IPS-20b (cell line): ENCODE results near the gene DDX43.
"Not testable (repeated sequence)": the region's sequence is repeated elsewhere in the genome, so short reads cannot be mapped to it uniquely, and the experiment has no call there.

Experiments used
- H3K27ac ChIP-seq: one replicate; pipeline ENCODE4 v1.5.1; 2013; ENCODE audit warnings: low read length
- H3K27me3 ChIP-seq: 2 replicates; pipeline ENCODE4 v1.6.1; 2013; ENCODE audit warnings: mild to moderate bottlenecking, low read length, inconsistent platforms; ENCODE audit not compliant: insufficient read depth
- H3K36me3 ChIP-seq: 2 replicates; pipeline ENCODE4 v1.6.1; 2013; ENCODE audit warnings: low read depth, mild to moderate bottlenecking, inconsistent platforms, low read length, moderate library complexity; ENCODE audit not compliant: insufficient read depth
- H3K4me1 ChIP-seq: 2 replicates; pipeline ENCODE4 v1.6.1; 2013; ENCODE audit warnings: mild to moderate bottlenecking, control low read depth, inconsistent platforms, low read length, moderate library complexity; ENCODE audit not compliant: insufficient read depth
- H3K4me3 ChIP-seq: 2 replicates; pipeline ENCODE4 v1.5.1; 2013; ENCODE audit warnings: mild to moderate bottlenecking, low read length, inconsistent platforms
- H3K9ac ChIP-seq: 2 replicates; pipeline ENCODE4 v1.6.1; 2013; ENCODE audit warnings: low read depth, mild to moderate bottlenecking, inconsistent platforms, low read length, moderate library complexity
- H3K9me3 ChIP-seq: 2 replicates; pipeline ENCODE4 v1.6.1; 2013; ENCODE audit warnings: mild to moderate bottlenecking, low read depth, low read length, inconsistent platforms; ENCODE audit not compliant: insufficient read depth

DDX43 gene

GRCh38 chr6:73452107-73452461 is 57.5 kb downstream of the DDX43 start, which contains the start of gene CGAS:
Gene CGAS (minus strand): TSS chr6:73452297. CDS start chr6:73452181, 116 bp downstream.
- Histone ChIP-seq H3K9ac (peak within 1 kb of the TSS; percentile 84), H3K27me3 (peaks cover 25% of the 10 kb centered on the region), H3K36me3 (no peaks in the 10 kb centered on the region), H3K4me1 (no peaks in the 10 kb centered on the region), H3K27ac (no peak within 1 kb of the TSS), H3K9me3 (no peaks in the 10 kb centered on the region), H3K4me3 (peak within 1 kb of the TSS; percentile 65)

DNA sequence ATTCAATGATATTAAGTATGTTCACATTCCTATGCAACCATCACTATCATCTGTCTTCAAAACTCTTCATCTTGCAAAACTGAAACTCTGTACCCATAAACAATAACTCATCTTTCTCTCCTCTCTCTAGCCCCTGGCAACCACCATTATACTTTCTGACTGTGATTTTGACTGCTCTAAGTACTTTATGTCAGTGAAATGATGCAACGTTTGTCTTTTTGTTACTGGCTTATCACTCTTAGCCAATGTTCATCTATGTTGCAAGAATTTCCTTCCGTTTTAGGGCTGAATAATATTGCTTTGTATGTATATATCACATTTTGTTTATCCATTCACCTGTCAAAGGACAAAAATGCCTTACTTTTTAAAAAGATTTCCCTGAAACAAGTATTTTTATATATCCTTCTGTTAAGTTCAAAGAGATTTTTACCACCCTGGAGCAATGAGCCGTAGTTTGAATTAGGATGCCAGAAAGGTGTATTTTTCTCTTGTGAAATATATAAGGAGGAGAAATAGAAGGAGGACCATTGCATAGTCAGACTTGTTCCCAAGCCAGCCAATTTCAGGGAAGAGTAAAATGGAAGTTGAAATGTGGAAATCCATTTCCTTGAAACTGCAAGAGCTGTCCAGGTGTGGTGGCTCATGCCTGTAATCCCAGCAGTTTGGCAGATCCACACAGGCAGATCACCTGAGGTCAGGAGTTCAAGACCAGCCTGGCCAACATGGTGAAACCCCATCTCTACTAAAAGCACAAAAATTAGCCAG is 61.4 kb downstream of the DDX43 start:
- Histone ChIP-seq H3K36me3 (no peaks in the 10 kb centered on the region), H3K4me3 (no peak overlapping the region), H3K27me3 (peaks cover 20% of the 10 kb centered on the region), H3K4me1 (no peaks in the 10 kb centered on the region), H3K9ac (no peak overlapping the region), H3K27ac (no peak overlapping the region), H3K9me3 (no peaks in the 10 kb centered on the region)

GRCh38 chr6:73459474-73459873 is 64.8 kb downstream of the DDX43 start:
- not testable (repeated sequence) for H3K36me3 ChIP-seq, H3K4me1 ChIP-seq, H3K9me3 ChIP-seq, H3K27ac ChIP-seq, H3K9ac ChIP-seq, H3K27me3 ChIP-seq, H3K4me3 ChIP-seq

DNA sequence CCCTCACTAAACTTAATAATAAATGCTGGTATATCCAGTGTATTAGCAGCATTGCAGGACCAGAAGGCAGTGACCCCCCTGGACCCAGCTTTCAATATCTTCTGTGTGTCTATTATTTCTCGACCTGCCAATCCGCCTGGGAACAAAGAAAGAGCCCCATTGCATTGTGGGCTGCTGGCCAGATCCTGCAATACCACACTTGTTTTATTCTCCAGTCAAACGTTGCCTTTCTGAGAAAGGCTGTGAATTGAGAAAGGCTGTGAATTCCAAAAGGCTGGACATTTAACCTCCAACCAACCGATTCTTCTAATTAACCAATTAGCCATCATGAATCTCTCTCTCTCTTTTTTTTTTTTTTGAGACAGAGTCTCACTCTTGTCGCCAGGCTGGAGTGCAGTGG is 65.4 kb downstream of the DDX43 start:
- H3K27me3 ChIP-seq = no peaks in the 10 kb centered on the region
- no peak overlapping the region for H3K27ac ChIP-seq
- no peaks in the 10 kb centered on the region for H3K9me3 ChIP-seq
- no peak overlapping the region for H3K4me3 ChIP-seq
- H3K4me1 ChIP-seq = no peaks in the 10 kb centered on the region
- no peak overlapping the region for H3K9ac ChIP-seq
- no peaks in the 10 kb centered on the region for H3K36me3 ChIP-seq

DNA sequence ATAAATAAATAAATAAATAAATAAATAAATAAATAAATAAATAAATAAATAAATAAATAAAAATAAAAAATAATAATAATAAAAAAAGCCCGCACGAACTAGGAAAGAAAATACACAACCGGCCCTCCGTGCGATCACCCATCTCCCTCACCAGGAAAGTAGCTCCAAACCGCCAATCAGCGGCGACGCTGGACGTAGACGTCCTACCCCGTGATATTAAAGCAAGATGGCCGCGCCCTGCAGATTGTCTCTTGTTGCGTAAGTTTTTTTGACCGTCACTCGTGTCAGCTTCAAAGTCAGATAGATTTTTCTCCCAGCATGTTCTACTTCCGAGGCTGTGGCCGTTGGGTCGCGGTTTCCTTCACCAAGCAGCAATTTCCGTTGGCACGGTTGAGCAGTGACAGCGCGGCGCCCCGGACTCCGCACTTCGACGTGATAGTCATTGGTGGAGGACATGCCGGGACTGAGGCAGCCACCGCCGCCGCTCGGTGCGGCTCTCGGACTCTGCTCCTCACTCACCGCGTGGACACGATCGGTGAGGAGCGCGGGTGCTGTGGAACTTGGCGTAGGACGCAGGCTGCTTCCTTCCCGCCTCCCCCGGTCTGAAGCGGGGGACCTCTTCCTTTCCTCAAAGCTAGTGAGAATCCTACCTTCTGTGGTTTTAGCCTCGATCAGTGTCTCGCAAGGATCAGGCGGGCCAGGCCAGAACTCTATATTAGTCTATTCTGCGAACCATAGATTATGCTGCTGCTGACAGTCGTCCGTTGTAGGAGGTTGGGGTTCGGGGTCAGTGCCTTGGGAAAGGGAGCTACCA is 67.1 kb downstream of the DDX43 start, which contains the start of gene MTO1:
MTO1 (plus strand) TSS at position 201 of the 814 bp plus-strand sequence; CDS start at position 319, 118 bp downstream.
- H3K27ac ChIP-seq = peak within 1 kb of the TSS; percentile 90
- peak within 1 kb of the TSS; percentile 97 for H3K9ac ChIP-seq
- peak within 1 kb of the TSS; percentile 100 for H3K4me3 ChIP-seq
- peaks cover 8% of the 10 kb centered on the region for H3K36me3 ChIP-seq
- H3K4me1 ChIP-seq = no peaks in the 10 kb centered on the region
- H3K27me3 ChIP-seq = no peaks in the 10 kb centered on the region
- H3K9me3 ChIP-seq = no peaks in the 10 kb centered on the region
